Heart right ventricle (tissue), 16 donors: ENCODE measurements around the gene RASGRP1. TPM values are rescaled to one million over a fixed set of nuclear protein-coding genes. Genes with fewer than 3 reads are reported as not detected.

Experiments
- ATAC-seq, 8 donors: fragments of 200-7000 bp; cut with Tn5 transposase; one replicate each; pipeline ENCODE4 v1.9.1; 2020; ENCODE audit warnings: mild to moderate bottlenecking in 8 of 8, moderate library complexity in 8 of 8, moderate number of reproducible peaks in 1 of 8
- DNase-seq, 2 donors: peaks; one replicate each; pipeline ENCODE4 v3.0.0-alpha.2; 2020
- H3K27ac ChIP-seq, 10 donors: fragments of 200-600 bp; sonication (generic) in 2 of 10; one replicate each; pipeline versions ENCODE4 v1.5.0 to v1.8.0; 2020 to 2022; ENCODE audit warnings: mild to moderate bottlenecking in 3 of 10
- H3K27me3 ChIP-seq, 7 donors: fragments of 200-600 bp; one replicate each; pipeline ENCODE4 v1.8.0; 2021 to 2022; ENCODE audit warnings: mild to moderate bottlenecking in 2 of 7
- H3K36me3 ChIP-seq, 9 donors: fragments of 200-600 bp; sonication (generic) in 1 of 9; one replicate each; pipeline versions ENCODE4 v1.5.0 to v1.8.0; 2020 to 2022; ENCODE audit warnings: mild to moderate bottlenecking in 2 of 9
- H3K4me1 ChIP-seq, 9 donors: fragments of 200-600 bp; sonication (generic) in 1 of 9; one replicate each; pipeline versions ENCODE4 v1.5.0 to v1.8.0; 2020 to 2022; ENCODE audit warnings: mild to moderate bottlenecking in 4 of 9
- H3K4me3 ChIP-seq, 10 donors: fragments of 200-600 bp; sonication (generic) in 2 of 10; one replicate each; pipeline versions ENCODE4 v1.5.0 to v1.8.0; 2020 to 2022; ENCODE audit warnings: mild to moderate bottlenecking in 7 of 10, moderate library complexity in 2 of 10
- H3K9me3 ChIP-seq, 11 donors: fragments of 200-600 bp in 10 of 11; sonication (generic) in 2 of 11; one replicate each; pipeline versions ENCODE4 v1.5.0 to v1.8.0; 2013 to 2022; ENCODE audit warnings: mild to moderate bottlenecking in 2 of 11, control low read depth in 1 of 11, moderate library complexity in 1 of 11
- WGBS, 2 donors: extraction: QIAGEN DNeasy Blood & Tissue Kit; methylation state at CpG; one replicate each; pipeline ENCODE4 v1.1.7; 2013; ENCODE audit warnings: inconsistent platforms in 1 of 2; 5-methylcytosine and 5-hydroxymethylcytosine counted together
- intact Hi-C, 10 donors: fragments of 100-400 bp; cut with DNase I; formaldehyde crosslinking; loops; one replicate each; pipeline versions ENCODE4 v1.11.1 to v1.14.2; 2022
- polyA plus RNA-seq, 2 donors: library from polyadenylated mRNA; stranded (reverse); fragments of 200-250 nt; gene quantifications; one replicate each; pipeline ENCODE4 v1.2.3, GENCODE V29; 2013
- total RNA-seq, 10 donors: library from RNA; stranded (reverse); fragmentation: NEBNext Ultra II Directional in 3 of 10; extraction: Animal tissue kit (Norgen Biotek cat#: 25700) in 3 of 10; gene quantifications; one replicate each; pipeline versions ENCODE4 v1.2.1 to v1.2.4, GENCODE V29; 2021 to 2023
- TF ChIP-seq, protein P1 (sequence below), 9 donors: fragments of 200-600 bp; sonication (generic) in 2 of 9; IDR thresholded peaks; one replicate each; pipeline versions ENCODE4 v1.5.0 to v1.8.0; 2021 to 2022; ENCODE audit warnings: antibody characterized with exemption in 9 of 9, mild to moderate bottlenecking in 5 of 9, moderate library complexity in 1 of 9
- donor health status: Arrhythmogenic right ventricular cardiomyopathy.
- donor health status: ischemic (EF 13 %, LVEDD 7.1; RV severe dilation, severe dysfunction).
- donor health status: healthy with polysubstance abuse.
- donor health status: DM: no; HTN: yes; CAD: no.
- donor health status: DM: no; HTN: no; CAD: no.
- donor health status: ischemic (EF 25% LVEDD 6.9; RV normal size, moderate dysfunction).
- donor health status: ischemic (EF 25% LVEDD 5.7; RV mildly dilated, moderate dysfunction).
- donor health status: healthy.
- donor health status: DM: yes; HTN: yes; CAD: no.
- donor health status: Ischemic cardiomyopathy.
- donor health status: ischemic (EF 35%, LVEDD 5.7; RV mildly dilated, moderate dysfunction).
- donor health status: nonischemic (EF 11% LVEDD 7.7; RV severe dilation, severe dysfunction).
- donor health status: DM: yes; HTN: yes; CAD: no.
- donor health status: PGD.
- donor health status: ischemic (EF 29% LVEDD 5.4; RV normal size, mild dysfunction).
- donor health status: nonischemic (EF 23%, LVEDD 6.1; RV moderate dilation, normal function).

Gene RASGRP1
- total and polyA plus RNA-seq, 12 donors = 0.04 to 3.0 (median 0.42) TPM; not detected in 1

DNA sequence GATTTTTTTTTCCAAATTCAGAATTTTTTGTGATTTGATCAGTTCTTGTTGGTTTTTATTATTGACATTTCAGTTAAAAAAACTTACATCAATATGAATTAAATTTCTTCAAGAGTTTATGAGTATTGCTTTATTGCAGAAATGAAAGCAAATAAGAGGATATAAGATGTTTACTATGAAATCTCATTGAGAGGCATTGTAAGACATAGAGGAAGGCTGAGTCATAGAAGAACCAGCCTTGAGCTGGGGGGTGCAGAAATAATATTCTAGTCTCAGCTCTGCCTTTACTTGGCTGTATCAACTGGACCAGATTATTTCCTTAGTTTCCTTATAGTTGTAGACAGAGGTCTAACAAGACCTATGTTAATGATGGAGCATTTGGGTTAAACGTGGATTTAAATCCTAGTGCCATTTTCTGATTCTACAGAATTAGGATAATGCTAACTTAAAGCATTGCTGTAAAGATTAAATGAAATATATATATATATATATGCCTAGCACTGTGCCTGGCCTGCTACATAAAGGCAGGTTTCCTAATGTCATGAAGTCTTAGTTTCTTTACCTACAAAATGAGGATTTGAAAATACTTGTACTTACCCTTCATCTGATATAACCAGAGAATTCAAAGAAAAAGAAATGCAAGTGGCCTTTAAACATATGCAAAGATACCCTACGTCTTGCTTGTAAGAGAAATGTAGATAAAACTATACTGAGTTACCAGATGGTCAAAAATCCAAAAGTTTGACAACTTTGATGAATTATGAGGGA, 103.4 kb downstream of the RASGRP1 start:
- H3K27ac ChIP-seq = no peak overlapping the region
- intact Hi-C loops = loop anchor here in 1 of 10 donors (10.0 kb wide), 1 partner anchor 94 kb away; no protein-coding TSS in a partner anchor
- TF ChIP-seq, protein P1, sequence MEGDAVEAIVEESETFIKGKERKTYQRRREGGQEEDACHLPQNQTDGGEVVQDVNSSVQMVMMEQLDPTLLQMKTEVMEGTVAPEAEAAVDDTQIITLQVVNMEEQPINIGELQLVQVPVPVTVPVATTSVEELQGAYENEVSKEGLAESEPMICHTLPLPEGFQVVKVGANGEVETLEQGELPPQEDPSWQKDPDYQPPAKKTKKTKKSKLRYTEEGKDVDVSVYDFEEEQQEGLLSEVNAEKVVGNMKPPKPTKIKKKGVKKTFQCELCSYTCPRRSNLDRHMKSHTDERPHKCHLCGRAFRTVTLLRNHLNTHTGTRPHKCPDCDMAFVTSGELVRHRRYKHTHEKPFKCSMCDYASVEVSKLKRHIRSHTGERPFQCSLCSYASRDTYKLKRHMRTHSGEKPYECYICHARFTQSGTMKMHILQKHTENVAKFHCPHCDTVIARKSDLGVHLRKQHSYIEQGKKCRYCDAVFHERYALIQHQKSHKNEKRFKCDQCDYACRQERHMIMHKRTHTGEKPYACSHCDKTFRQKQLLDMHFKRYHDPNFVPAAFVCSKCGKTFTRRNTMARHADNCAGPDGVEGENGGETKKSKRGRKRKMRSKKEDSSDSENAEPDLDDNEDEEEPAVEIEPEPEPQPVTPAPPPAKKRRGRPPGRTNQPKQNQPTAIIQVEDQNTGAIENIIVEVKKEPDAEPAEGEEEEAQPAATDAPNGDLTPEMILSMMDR (IDR thresholded peaks at IDR 0.05) = no peak
- no peaks in the 10 kb centered on the region for H3K9me3 ChIP-seq
- 90 to 95% methylated on average over 2 of the region's 2 CpGs for WGBS, 2 donors
- DNase-seq = no peak
- H3K27me3 ChIP-seq = no peaks in the 10 kb centered on the region
- ATAC-seq = no peak
- H3K36me3 ChIP-seq = peaks cover 0 to 19% (median 0%) of the 10 kb centered on the region in 9 donors
- H3K4me1 ChIP-seq = peaks cover 0 to 17% (median 0%) of the 10 kb centered on the region in 9 donors
- no peak overlapping the region for H3K4me3 ChIP-seq

DNA sequence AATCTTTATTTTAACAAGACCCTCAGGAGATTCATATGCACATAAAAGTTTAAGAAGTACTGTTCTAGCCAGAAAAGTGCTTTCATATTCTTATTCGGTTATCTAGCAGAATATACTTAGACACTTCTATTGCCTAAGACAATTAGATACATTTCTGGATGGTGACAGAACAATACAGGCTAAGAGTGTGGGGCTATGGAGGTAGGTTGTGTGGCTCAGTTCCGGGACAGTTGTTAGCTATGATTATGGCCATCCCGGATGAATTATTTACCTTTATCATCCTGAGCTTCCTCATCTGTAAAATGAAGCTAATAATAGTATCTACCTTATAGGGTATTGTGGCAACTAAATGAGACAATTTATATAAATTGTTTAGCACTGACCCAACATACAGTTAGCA, 104.1 kb downstream of the RASGRP1 start:
- TF ChIP-seq, protein P1 (IDR thresholded peaks at IDR 0.05) = no peak
- H3K27me3 ChIP-seq = no peaks in the 10 kb centered on the region
- no peak overlapping the region for H3K27ac ChIP-seq
- ATAC-seq (no peak), DNase-seq (no peak)
- 88 to 94% methylated on average over 3 of the region's 3 CpGs for WGBS, 2 donors
- no peaks in the 10 kb centered on the region for H3K9me3 ChIP-seq
- peaks cover 0 to 14% (median 0%) of the 10 kb centered on the region in 9 donors for H3K36me3 ChIP-seq
- H3K4me1 ChIP-seq = peaks cover 0 to 24% (median 6%) of the 10 kb centered on the region in 9 donors
- intact Hi-C loops = loop anchor here in 1 of 10 donors (10.0 kb wide), 1 partner anchor 94 kb away; no protein-coding TSS in a partner anchor
- no peak overlapping the region for H3K4me3 ChIP-seq

DNA sequence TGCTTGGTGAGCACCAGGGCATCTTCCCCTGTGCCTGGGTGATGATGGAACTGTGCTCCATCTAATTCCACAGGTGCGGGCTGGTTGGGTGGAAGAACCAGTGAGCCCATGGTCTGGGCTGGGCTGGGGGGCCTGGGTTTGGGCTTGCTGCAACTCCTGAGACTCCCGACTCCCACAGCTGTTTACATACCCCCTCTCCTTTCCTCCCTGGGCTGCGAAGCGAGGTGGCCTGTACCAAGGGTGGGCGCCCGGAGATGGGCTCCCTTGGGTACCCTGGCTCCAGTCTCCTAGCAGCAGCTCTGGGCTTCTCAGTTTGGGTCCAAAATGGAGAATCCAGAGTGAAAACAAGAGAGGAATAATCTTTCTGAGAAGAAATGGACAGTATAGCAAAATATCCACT, 105.1 kb downstream of the RASGRP1 start:
- WGBS, 2 donors = 91 to 95% methylated on average over 6 of the region's 6 CpGs
- TF ChIP-seq, protein P1 (IDR thresholded peaks at IDR 0.05) = no peak
- DNase-seq (no peak), ATAC-seq (peak in 1 of 8 donors; percentile 55)
- H3K27ac ChIP-seq = no peak overlapping the region
- H3K9me3 ChIP-seq = no peaks in the 10 kb centered on the region
- H3K4me3 ChIP-seq = no peak overlapping the region
- no peaks in the 10 kb centered on the region for H3K27me3 ChIP-seq
- intact Hi-C loops = loop anchor here in 1 of 10 donors (10.0 kb wide), 1 partner anchor 55 kb away; no protein-coding TSS in a partner anchor
- peaks cover 0 to 34% (median 13%) of the 10 kb centered on the region in 9 donors for H3K4me1 ChIP-seq
- H3K36me3 ChIP-seq = peaks cover 0 to 6% (median 0%) of the 10 kb centered on the region in 9 donors

DNA sequence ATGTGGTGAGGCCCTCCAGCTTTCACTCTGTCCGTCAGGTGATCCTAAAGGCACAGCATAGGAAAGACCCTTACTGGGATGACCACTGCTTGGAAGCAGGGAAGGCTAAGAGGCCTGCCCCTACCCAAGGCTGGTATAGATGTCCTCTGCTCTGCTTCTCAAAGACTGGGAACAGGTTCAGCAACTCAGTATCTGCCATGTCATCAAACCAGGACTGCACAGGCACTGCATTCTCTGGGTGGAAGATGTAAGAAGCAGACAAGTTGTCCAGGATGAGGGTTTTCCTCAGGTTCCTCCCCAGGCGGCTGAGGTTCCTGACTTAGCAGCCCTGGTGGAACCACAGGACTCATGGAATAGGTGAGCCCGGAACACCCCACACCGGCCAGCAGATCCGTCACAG, 106.0 kb downstream of the RASGRP1 start:
- H3K36me3 ChIP-seq = peaks cover 0 to 6% (median 0%) of the 10 kb centered on the region in 9 donors
- DNase-seq (no peak), ATAC-seq (no peak)
- H3K9me3 ChIP-seq = no peaks in the 10 kb centered on the region
- H3K4me3 ChIP-seq = no peak overlapping the region
- H3K27ac ChIP-seq = no peak overlapping the region
- no peaks in the 10 kb centered on the region for H3K27me3 ChIP-seq
- 97 to 98% methylated on average over 5 of the region's 5 CpGs for WGBS, 2 donors
- TF ChIP-seq, protein P1 (IDR thresholded peaks at IDR 0.05) = no peak
- peaks cover 0 to 36% (median 16%) of the 10 kb centered on the region in 9 donors for H3K4me1 ChIP-seq
- intact Hi-C loops = loop anchor here in 1 of 10 donors (10.0 kb wide), 1 partner anchor 56 kb away; no protein-coding TSS in a partner anchor
